Lower lobe of right lung (tissue), 2 donors: Measurements from ENCODE around the gene DHRS3. TPM values are rescaled to one million over a fixed set of nuclear protein-coding genes. Genes with fewer than 3 reads are reported as not detected.

Experiments used
- ATAC-seq, 2 donors: fragments of 200-7000 bp; cut with Tn5 transposase; one replicate each; pipeline ENCODE4 v1.9.1; 2020 to 2022; ENCODE audit warnings: mild to moderate bottlenecking in 2 of 2, moderate library complexity in 2 of 2
- DNase-seq: peaks from one replicate; pipeline ENCODE4 v3.0.0-alpha.2; 2020
- H3K27ac ChIP-seq: fragments of 200-600 bp; one replicate; pipeline ENCODE4 v1.8.0; 2022
- H3K27me3 ChIP-seq: fragments of 200-600 bp; one replicate; pipeline ENCODE4 v1.8.0; 2022; ENCODE audit warnings: low read depth
- H3K36me3 ChIP-seq: fragments of 200-600 bp; one replicate; pipeline ENCODE4 v1.8.0; 2022; ENCODE audit warnings: mild to moderate bottlenecking
- H3K4me1 ChIP-seq: fragments of 200-600 bp; one replicate; pipeline ENCODE4 v1.8.0; 2022
- H3K4me3 ChIP-seq: fragments of 200-600 bp; one replicate; pipeline ENCODE4 v1.8.0; 2022; ENCODE audit warnings: mild to moderate bottlenecking
- H3K9me3 ChIP-seq: fragments of 200-600 bp; one replicate; pipeline ENCODE4 v1.8.0; 2022
- intact Hi-C: fragments of 100-400 bp; cut with DNase I; formaldehyde crosslinking; loops from one replicate; pipeline ENCODE4 v1.11.0; 2022
- total RNA-seq: library from RNA; stranded (reverse); fragmentation: NEBNext Ultra II Directional; extraction: Animal tissue kit (Norgen Biotek cat#: 25700); gene quantifications from one replicate; pipeline ENCODE4 v1.2.1, GENCODE V29; 2021
- TF ChIP-seq, protein P1 (sequence below): fragments of 200-600 bp; IDR thresholded peaks from one replicate; pipeline ENCODE4 v1.8.0; 2022; ENCODE audit warnings: antibody characterized with exemption, mild to moderate bottlenecking
- donor health status: DM: no; HTN: yes; CAD: no; lungs with severe emphysema.

The DHRS3 gene
- total RNA-seq, 1 donor from 2014 or later, result 135 TPM

DNA sequence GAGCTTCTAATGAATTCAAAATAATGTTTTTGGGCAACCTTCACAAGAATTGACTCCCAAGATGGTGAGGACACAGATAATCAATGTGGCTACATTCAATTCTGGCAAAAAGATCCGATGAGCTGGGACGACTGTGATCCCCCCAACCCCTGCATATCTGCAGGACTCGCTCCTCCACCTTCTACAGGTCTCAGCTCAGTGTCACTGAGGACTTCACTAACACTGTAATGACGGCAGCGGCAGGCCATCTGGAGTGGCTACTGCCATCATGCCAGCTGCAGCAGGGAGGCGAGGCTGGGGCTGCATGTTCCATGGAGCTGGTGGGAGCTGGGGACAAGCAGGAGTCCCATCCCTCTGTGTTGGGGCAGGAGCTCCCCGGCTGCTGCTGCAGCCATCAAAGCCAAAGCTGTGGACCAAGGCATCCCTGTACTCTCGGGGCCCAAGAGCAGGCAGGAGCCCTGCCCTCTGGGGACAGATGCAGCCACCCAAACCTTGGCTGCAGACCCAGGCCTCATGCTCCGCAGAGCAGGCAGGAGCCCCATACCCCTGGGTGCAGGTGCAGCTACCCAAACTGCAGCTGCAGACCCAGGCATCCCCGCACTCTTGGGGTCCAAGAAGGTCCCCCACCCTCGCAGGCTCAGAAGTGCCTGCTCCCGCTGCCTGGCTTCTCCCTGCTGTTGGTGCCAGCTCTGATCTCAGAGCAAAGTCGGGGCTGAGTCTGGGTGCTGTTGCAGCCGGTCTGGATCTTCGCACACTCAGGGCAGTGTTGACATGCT lies 12.2 kb upstream of the DHRS3 start:
- no peaks in the 10 kb centered on the region for H3K4me1 ChIP-seq
- ATAC-seq (no peak), DNase-seq (no peak)
- no peaks in the 10 kb centered on the region for H3K36me3 ChIP-seq
- H3K4me3 ChIP-seq, result no peak overlapping the region
- TF ChIP-seq, protein P1, sequence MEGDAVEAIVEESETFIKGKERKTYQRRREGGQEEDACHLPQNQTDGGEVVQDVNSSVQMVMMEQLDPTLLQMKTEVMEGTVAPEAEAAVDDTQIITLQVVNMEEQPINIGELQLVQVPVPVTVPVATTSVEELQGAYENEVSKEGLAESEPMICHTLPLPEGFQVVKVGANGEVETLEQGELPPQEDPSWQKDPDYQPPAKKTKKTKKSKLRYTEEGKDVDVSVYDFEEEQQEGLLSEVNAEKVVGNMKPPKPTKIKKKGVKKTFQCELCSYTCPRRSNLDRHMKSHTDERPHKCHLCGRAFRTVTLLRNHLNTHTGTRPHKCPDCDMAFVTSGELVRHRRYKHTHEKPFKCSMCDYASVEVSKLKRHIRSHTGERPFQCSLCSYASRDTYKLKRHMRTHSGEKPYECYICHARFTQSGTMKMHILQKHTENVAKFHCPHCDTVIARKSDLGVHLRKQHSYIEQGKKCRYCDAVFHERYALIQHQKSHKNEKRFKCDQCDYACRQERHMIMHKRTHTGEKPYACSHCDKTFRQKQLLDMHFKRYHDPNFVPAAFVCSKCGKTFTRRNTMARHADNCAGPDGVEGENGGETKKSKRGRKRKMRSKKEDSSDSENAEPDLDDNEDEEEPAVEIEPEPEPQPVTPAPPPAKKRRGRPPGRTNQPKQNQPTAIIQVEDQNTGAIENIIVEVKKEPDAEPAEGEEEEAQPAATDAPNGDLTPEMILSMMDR, result no peak
- H3K9me3 ChIP-seq, result no peaks in the 10 kb centered on the region
- H3K27me3 ChIP-seq, result no peaks in the 10 kb centered on the region
- intact Hi-C loops, result no loop called here
- no peak overlapping the region for H3K27ac ChIP-seq

DNA sequence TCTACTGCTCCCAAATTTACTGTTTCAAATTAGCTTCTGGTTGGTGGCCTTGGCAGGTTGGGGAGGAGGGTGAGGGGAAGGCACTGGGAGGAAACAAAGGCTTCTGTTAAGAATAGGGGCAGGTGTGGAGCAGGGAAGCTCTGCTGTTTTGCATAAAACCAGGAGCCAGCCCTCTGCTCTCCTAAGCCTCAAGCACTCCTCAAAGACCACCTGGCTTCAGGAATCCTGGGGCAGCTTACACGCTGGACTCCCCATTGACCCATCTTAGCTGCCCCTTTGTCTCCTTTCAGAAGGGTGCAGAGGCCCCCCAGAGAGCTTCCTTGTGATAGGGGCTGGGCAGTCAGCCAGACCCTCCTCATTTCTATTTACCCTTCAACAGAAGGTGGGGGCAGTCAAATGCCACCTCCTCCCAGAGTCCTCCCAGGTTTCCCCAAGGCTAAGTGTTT lies 11.5 kb upstream of the DHRS3 start:
- Histone ChIP-seq H3K27ac (no peak overlapping the region), H3K36me3 (no peaks in the 10 kb centered on the region), H3K27me3 (no peaks in the 10 kb centered on the region), H3K4me1 (no peaks in the 10 kb centered on the region), H3K4me3 (no peak overlapping the region), H3K9me3 (no peaks in the 10 kb centered on the region)
- intact Hi-C loops, result no loop called here
- TF ChIP-seq, protein P1, result no peak
- ATAC-seq (no peak), DNase-seq (no peak)

DNA sequence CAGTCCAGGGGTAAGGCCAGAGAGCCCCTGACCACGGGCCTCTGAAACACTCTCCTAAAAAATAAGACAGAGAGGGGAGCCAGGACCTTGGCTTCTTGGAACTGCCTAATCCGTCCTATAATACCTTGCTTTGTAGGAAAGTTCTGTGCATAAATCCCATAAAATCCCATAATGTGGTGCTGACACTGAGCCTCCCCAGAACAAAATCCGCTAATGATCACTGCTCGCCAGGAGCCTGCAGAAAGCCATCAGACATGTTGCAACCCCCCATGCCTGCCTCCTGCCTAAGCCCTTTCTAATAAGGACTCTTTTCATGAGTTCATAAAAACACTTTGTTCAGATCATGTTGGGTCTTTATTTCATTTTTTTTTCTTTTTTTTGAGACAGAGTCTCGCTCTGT lies 9.3 kb upstream of the DHRS3 start:
- no peak overlapping the region for H3K4me3 ChIP-seq
- no peaks in the 10 kb centered on the region for H3K36me3 ChIP-seq
- no peak overlapping the region for H3K27ac ChIP-seq
- TF ChIP-seq, protein P1, result no peak
- DNase-seq (no peak), ATAC-seq (no peak)
- H3K27me3 ChIP-seq, result no peaks in the 10 kb centered on the region
- H3K9me3 ChIP-seq, result no peaks in the 10 kb centered on the region
- intact Hi-C loops, result no loop called here
- peaks cover under 1% of the 10 kb centered on the region for H3K4me1 ChIP-seq

DNA sequence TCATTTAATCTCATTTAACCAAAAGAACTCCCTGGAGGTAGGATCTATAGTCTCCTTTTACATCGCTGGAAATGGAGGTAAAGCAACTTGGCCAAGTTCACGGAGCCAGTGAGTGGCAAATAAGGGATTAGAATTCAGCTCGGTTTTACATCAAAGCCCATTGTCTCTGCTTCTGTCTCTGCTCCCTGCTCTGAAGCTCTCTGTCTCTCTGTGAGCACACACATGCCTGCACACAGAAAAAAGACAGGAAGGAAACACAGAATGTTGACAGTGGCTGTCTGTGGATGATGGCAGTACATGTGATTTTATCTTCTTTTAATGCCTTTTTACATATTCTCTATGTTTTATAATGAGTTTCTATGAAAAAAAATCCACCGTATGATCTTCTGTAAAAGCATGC lies 8.9 kb upstream of the DHRS3 start:
- Histone ChIP-seq H3K9me3 (no peaks in the 10 kb centered on the region), H3K4me1 (peaks cover 5% of the 10 kb centered on the region), H3K4me3 (no peak overlapping the region), H3K36me3 (no peaks in the 10 kb centered on the region), H3K27ac (no peak overlapping the region), H3K27me3 (no peaks in the 10 kb centered on the region)
- DNase-seq (no peak), ATAC-seq (no peak)
- intact Hi-C loops, result no loop called here
- TF ChIP-seq, protein P1, result no peak

DNA sequence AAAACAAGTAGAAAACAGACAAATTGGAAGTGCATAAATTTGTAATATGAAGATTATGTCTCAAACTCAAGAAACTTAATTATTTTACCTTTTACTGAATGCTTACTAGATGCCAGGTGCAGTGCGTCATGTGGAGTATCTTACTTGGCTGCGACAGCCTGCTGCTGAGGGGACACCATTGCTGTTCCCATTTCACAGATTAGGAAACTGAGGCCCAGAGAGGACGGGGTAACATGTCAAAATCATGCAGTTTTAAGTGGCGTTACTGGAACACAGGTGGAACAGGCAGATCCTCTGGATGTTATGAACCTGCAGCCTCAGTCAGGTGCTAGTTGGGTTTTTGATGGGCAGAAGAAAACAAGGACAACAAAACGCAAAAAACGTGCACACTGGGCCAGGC lies 7.3 kb upstream of the DHRS3 start:
- Histone ChIP-seq H3K27ac (no peak overlapping the region), H3K27me3 (no peaks in the 10 kb centered on the region), H3K9me3 (no peaks in the 10 kb centered on the region), H3K36me3 (no peaks in the 10 kb centered on the region), H3K4me1 (peaks cover 18% of the 10 kb centered on the region), H3K4me3 (no peak overlapping the region)
- TF ChIP-seq, protein P1, result no peak
- ATAC-seq (no peak), DNase-seq (no peak)
- intact Hi-C loops, result no loop called here
